NCI-H2029 (cell line): ENCODE results near the gene SPRED2.
A peak's percentile ranks its signal among the peaks of the same experiment; 100 is the strongest.

Experiments
- DNase-seq: peaks from one replicate; lab custom pipeline; 2025; lab: John Stamatoyannopoulos, UW

Gene SPRED2

GRCh38 chr2:65432227-65433190, at the start of gene SPRED2:
Gene SPRED2, minus strand, starts transcription at chr2:65432599. Its CDS starts 612 bp downstream, at chr2:65431987.
- DNase-seq, result peak; percentile 86

GRCh38 chr2:65481961-65482360, 49.6 kb upstream of the SPRED2 start:
- no peak for DNase-seq

GRCh38 chr2:65479524-65479923, 47.1 kb upstream of the SPRED2 start:
- no peak for DNase-seq

GRCh38 chr2:65478498-65479135, 46.2 kb upstream of the SPRED2 start:
- no peak for DNase-seq

- DNase-seq, result no peak
These were observed 45.2 kb upstream of the SPRED2 start for GRCh38 chr2:65477590-65477989.

GRCh38 chr2:65476778-65477177, 44.4 kb upstream of the SPRED2 start:
- no peak for DNase-seq

GRCh38 chr2:65475000-65475399, 42.6 kb upstream of the SPRED2 start:
- no peak for DNase-seq

- DNase-seq, result no peak
These were observed 40.6 kb upstream of the SPRED2 start for GRCh38 chr2:65473045-65473444.

- DNase-seq, result no peak
These were observed 39.0 kb upstream of the SPRED2 start for GRCh38 chr2:65471409-65471808.

GRCh38 chr2:65466551-65466950, 34.2 kb upstream of the SPRED2 start:
- no peak for DNase-seq

- DNase-seq, result no peak
These were observed 33.5 kb upstream of the SPRED2 start for GRCh38 chr2:65465857-65466256.

GRCh38 chr2:65465124-65465523, 32.7 kb upstream of the SPRED2 start:
- no peak for DNase-seq

GRCh38 chr2:65464604-65465003, 32.2 kb upstream of the SPRED2 start:
- DNase-seq, result no peak

GRCh38 chr2:65458999-65459398, 26.6 kb upstream of the SPRED2 start:
- no peak for DNase-seq

GRCh38 chr2:65456886-65457285, 24.5 kb upstream of the SPRED2 start:
- DNase-seq, result no peak

GRCh38 chr2:65456064-65456463, 23.7 kb upstream of the SPRED2 start:
- DNase-seq, result no peak

- no peak for DNase-seq
These were observed 21.5 kb upstream of the SPRED2 start for GRCh38 chr2:65453916-65454315.

GRCh38 chr2:65452150-65452895, 19.9 kb upstream of the SPRED2 start:
- no peak for DNase-seq

GRCh38 chr2:65450810-65451209, 18.4 kb upstream of the SPRED2 start:
- DNase-seq, result no peak

- no peak for DNase-seq
These were observed 18.0 kb upstream of the SPRED2 start for GRCh38 chr2:65450393-65450792.

- DNase-seq, result no peak
These were observed 11.2 kb upstream of the SPRED2 start for GRCh38 chr2:65443509-65444186.

GRCh38 chr2:65442420-65443020, 10.1 kb upstream of the SPRED2 start:
- no peak for DNase-seq
